ENCODE measurements around the gene XPO6.

XPO6 gene

DNA sequence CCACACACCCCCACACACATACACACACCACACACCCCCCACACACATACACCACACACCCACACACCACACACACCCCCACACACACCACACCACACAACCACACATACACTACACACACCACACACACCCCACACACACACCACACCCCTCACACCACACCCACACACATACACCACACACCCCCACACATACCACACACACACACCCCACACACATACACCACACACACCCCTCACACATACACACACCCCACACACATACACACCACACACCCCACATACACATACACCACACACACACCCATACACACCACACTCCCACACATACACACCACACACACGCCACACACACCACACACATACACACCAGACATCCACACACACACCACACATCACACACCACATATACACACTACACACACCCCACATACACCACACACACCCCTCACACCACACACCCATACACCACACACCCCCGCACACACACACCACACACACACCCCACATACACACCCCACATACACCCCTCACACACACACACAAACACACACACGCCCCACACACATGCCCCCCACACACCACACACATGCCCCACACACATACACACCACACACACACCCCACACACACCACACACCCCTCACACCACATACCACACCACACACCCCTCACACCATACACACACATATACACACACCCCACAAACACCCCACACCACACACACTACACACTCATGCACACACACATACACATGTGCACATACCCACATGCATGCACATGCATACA, 122.4 kb downstream of the XPO6 start:
- no peak for DNase-seq (ENCODE audit: low spot score)
- TF ChIP-seq, protein P1, sequence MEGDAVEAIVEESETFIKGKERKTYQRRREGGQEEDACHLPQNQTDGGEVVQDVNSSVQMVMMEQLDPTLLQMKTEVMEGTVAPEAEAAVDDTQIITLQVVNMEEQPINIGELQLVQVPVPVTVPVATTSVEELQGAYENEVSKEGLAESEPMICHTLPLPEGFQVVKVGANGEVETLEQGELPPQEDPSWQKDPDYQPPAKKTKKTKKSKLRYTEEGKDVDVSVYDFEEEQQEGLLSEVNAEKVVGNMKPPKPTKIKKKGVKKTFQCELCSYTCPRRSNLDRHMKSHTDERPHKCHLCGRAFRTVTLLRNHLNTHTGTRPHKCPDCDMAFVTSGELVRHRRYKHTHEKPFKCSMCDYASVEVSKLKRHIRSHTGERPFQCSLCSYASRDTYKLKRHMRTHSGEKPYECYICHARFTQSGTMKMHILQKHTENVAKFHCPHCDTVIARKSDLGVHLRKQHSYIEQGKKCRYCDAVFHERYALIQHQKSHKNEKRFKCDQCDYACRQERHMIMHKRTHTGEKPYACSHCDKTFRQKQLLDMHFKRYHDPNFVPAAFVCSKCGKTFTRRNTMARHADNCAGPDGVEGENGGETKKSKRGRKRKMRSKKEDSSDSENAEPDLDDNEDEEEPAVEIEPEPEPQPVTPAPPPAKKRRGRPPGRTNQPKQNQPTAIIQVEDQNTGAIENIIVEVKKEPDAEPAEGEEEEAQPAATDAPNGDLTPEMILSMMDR (IDR thresholded peaks at IDR 0.05; ENCODE audit: extremely low read depth, missing control alignments) = no peak

DNA sequence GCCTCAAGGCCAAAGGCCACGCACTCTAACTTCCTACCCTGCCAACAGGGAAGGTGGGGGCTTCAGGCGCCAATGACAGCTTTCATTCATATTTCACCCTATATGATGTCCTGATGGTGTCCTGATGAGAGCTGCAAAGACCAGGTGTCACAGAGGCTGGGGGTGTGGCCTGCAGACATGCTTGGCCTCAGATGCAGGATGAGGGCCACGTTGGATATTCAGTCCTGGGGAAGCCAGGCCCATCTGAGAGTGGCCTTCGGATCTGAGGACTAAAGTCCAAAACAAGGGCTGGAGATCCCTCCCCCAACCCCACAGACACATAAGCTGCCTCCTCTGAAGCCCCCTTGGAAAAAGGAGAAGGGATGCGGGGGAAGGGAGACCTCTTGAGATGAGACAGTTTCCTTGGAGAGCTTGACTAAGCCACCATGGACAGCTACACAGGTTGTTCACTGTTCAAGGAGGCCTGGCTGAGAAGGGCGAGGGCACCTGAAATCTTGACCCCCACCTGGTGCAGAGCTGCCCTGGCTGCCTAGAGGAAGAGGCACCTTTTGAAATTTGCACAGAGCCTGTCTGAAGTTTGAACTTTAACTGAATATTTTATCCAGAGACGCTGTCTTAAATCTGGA, 124.0 kb downstream of the XPO6 start:
- TF ChIP-seq, protein P1 (IDR thresholded peaks at IDR 0.05; ENCODE audit: extremely low read depth, missing control alignments) = no peak

DNA sequence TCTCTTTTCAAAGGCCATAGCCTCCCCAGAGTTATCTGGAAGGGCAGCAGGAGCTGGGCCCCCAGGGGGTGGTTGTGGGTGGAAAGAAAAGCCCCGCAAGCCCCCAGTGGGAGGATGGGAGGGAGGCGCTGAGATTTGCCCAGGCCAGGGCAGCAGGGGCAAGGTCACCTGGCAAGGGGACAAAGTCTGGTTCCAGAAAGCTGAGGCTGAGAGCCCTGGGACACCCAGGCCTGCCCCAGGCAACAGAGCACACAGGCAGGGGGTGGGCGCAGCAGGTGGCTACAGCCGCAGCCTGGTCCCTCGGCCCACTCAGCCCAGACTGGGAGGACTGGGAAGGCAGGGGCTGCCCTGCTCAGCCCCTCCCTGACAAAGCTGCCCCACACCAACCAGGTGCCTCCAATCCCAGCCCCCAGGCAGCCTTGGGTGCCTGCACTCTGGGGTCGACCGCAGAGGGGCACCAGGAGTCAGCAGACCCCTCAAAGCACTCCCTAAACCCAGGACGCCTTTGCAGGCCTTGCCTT, 124.6 kb downstream of the XPO6 start:
- TF ChIP-seq, protein P1 (IDR thresholded peaks at IDR 0.05; ENCODE audit: extremely low read depth, missing control alignments) = no peak
- DNase-seq (ENCODE audit: low spot score) = no peak

More for the DNA sequence above, 124.0 kb downstream of the XPO6 start:
- no peak for DNase-seq (ENCODE audit: low spot score)

DNA sequence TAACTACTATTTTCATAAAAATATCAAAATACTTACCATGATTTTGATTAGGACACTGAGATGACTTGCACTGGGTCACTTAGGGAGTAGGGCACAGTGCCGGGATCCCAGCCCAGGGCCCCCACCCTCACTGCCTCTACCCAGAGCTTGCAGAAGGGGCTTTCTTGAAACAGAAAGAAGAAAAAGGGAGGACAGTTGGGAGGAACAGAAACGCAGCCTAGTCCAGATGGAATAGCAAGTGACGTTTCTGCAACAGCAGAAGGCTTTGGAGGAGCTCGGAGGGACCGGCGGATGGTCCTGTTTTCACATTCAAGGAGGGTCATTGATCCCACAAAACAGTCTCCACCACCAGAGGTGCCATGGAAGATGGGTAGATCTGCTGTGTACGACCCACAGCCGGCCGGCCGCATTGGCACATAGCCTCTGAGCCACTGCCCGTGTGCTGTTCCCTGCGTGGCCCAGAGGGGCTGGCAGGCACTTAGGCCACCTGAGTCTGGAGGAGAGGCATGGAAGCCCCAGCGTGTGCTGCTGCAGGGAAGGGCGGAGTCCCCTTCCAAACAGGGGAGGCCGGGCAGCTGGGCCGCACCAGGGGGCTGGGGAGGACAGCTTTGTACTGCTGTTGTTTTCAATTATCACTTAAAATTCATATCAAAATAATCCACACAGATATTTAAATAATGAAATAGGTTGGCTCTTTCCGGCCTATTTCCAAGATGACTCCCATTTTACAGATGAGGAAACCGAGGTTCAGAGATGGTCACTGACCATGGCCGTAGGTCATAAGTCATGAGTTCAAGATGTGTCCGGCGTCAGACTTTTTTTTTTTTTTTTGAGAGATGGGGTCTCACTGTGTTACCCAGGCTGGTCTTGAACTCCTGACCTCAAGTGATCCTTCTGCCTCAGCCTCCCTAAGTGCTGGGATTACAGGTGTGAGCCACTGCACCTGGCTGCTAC, 125.3 kb downstream of the XPO6 start:
- DNase-seq (ENCODE audit: low spot score) = no peak
- TF ChIP-seq, protein P1 (IDR thresholded peaks at IDR 0.05; ENCODE audit: extremely low read depth, missing control alignments) = no peak

DNA sequence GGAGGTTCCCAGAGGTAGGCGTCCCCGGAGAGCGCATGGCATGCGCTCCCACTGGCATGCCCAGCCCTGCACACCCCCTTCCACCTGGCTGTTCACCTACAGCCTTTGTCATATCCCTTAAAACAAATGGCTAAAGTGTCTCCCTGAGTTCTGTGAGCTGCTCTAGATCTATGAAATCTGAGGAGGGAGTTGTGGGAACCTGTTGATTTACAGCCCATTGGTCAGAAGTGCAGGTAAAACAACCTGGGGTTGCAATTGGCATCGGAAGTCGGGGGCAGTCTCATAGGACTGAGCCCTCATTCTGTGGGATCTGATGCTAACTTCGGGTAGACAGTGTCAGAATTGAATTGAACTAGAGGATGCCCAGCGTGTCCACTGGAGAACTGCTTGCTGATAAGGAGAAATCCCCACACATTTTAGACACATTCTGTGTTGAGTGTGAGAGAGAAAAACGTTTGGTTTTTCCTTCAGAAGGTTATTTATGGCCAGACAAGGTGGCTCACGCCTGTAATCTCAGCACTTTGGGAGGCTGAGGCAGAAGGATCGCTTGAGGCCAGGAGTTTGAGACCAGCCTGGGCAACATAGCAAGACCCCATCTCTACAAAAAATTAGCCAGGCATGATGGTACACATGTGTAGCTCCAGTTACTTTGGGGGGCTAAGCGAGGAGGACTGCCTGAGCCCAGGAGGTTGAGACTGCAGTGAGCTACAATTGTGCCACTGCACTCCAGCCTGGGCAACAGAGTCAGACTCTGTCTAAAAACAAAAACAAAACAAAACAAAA, 126.2 kb downstream of the XPO6 start:
- no peak for DNase-seq (ENCODE audit: low spot score)
- TF ChIP-seq, protein P1 (IDR thresholded peaks at IDR 0.05; ENCODE audit: extremely low read depth, missing control alignments) = no peak

DNA sequence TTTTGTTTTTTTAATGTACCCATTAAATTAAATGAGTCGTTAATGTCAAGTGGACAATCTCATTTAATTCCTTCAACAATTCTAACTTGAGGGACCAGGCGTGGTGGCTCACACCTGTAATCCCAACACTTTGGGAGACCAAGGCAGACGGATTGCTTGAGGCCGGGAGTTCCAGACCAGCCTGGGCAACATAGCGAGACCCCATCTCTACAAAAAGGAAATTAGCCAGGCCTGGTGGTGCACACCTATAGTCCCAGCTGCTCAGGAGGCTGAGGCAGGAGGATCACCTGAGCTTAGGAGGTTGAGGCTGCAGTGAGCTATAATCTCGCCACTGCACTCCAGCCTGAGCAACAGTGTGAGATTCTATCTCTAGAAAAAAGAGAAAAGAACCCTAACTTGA, 127.6 kb downstream of the XPO6 start:
- TF ChIP-seq, protein P1 (IDR thresholded peaks at IDR 0.05; ENCODE audit: extremely low read depth, missing control alignments) = no peak
- DNase-seq (ENCODE audit: low spot score) = no peak

Data from GM20000 (cell line).